ENCODE results near the gene CBFB.

DNA sequence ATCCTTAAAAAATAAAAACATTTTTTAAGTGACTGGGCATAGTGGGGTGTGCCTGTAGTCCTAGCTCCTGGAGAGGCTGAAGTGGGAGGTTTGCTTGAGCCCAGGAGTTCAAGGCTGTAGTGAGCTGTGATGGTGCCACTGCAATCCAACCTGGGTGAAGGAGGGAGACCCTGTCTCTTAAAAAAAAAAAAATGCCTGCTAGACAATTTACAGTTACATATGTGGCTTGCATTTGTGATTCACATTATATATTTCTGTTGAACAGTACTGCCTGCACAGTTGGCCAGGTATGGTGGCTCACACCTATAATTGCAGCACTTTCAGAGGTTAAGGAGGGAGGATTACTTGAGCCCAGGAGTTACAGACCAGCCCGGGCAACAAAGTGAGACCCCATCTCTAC lies 23.4 kb downstream of the CBFB start:
- TF ChIP-seq, protein P1, sequence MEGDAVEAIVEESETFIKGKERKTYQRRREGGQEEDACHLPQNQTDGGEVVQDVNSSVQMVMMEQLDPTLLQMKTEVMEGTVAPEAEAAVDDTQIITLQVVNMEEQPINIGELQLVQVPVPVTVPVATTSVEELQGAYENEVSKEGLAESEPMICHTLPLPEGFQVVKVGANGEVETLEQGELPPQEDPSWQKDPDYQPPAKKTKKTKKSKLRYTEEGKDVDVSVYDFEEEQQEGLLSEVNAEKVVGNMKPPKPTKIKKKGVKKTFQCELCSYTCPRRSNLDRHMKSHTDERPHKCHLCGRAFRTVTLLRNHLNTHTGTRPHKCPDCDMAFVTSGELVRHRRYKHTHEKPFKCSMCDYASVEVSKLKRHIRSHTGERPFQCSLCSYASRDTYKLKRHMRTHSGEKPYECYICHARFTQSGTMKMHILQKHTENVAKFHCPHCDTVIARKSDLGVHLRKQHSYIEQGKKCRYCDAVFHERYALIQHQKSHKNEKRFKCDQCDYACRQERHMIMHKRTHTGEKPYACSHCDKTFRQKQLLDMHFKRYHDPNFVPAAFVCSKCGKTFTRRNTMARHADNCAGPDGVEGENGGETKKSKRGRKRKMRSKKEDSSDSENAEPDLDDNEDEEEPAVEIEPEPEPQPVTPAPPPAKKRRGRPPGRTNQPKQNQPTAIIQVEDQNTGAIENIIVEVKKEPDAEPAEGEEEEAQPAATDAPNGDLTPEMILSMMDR (IDR thresholded peaks at IDR 0.05 in 8 of 11, conservative IDR thresholded peaks at IDR 0.05 in 3 of 11): no peak
- TF ChIP-seq POLR2AphosphoS5 (IDR thresholded peaks at IDR 0.05): no peak
